ENCODE measurements around the gene GNG4. TPM values are rescaled to one million over a fixed set of nuclear protein-coding genes. Genes with fewer than 3 reads are reported as not detected.

GNG4 gene
- total RNA-seq, 1 donor from 2014 or later = 0.30 TPM

Other genes starting within 250 kb of the GNG4 start
- 44.3 and 52.3 TPM in 2 replicates for gene B3GALNT2, start 145.3 kb downstream of the GNG4 start, total RNA-seq
- gene LYST, start 217.1 kb upstream of the GNG4 start, total RNA-seq = 12.0 and 23.6 TPM in 2 replicates